AG09309 (cell line): ENCODE measurements around the gene PASK.

Source experiments
- DNase-seq: peaks from one replicate; pipeline ENCODE4 v3.0.0-alpha.2; 2010; ENCODE audit warnings: low read depth
- H3K4me3 ChIP-seq: 2 replicates; pipeline ENCODE4 v1.5.1; 2011; ENCODE audit warnings: mild to moderate bottlenecking, low read depth, low read length, moderate library complexity; ENCODE audit not compliant: control insufficient read depth
- TF ChIP-seq, protein P1 (sequence below): IDR thresholded peaks from 2 replicates; pipeline ENCODE4 v1.5.1; 2011; ENCODE audit warnings: mild to moderate bottlenecking, low read depth, low read length, inconsistent platforms; ENCODE audit not compliant: insufficient read depth, control insufficient read depth; ENCODE audit errors: missing control alignments

The PASK gene

DNA sequence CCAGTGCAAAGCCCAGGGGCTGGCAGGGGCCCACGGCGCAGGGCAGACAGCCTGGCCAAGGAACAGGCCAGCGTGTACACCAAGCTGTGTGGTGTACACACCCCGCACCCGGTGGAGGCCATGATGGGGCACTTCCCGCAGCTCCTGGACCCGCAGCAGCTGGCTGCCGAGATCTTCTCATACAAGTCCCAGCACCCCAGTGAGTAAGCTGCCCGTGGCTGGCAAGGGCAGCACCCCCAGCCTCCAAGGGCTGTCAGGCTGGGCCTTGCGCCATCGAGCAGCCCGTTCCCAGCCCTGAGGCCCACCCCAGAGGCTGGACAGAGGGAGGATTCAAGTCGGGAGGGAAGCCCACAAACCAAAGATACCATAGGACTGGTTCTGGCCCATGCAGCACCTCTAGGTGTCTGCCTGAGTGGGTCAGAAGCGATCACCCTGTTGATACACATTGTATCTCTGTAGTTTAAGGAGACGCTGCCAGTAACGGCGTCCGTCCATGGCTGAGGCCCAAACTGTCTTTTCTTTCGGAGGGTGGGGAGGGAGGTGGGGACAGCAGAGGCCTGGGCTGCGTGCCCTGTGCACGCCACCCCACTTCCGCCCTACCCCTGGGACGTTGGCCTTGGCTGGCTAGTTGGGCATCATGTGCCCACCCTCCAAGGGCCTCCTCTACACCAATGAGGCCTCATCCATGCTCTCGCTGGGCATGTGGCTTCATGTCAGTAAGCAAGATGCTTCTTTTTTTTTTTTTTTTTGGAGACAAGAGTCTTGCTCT lies 30.4 kb downstream of the PASK start:
- TF ChIP-seq, protein P1, sequence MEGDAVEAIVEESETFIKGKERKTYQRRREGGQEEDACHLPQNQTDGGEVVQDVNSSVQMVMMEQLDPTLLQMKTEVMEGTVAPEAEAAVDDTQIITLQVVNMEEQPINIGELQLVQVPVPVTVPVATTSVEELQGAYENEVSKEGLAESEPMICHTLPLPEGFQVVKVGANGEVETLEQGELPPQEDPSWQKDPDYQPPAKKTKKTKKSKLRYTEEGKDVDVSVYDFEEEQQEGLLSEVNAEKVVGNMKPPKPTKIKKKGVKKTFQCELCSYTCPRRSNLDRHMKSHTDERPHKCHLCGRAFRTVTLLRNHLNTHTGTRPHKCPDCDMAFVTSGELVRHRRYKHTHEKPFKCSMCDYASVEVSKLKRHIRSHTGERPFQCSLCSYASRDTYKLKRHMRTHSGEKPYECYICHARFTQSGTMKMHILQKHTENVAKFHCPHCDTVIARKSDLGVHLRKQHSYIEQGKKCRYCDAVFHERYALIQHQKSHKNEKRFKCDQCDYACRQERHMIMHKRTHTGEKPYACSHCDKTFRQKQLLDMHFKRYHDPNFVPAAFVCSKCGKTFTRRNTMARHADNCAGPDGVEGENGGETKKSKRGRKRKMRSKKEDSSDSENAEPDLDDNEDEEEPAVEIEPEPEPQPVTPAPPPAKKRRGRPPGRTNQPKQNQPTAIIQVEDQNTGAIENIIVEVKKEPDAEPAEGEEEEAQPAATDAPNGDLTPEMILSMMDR, result no peak
- no peak overlapping the region for H3K4me3 ChIP-seq

DNA sequence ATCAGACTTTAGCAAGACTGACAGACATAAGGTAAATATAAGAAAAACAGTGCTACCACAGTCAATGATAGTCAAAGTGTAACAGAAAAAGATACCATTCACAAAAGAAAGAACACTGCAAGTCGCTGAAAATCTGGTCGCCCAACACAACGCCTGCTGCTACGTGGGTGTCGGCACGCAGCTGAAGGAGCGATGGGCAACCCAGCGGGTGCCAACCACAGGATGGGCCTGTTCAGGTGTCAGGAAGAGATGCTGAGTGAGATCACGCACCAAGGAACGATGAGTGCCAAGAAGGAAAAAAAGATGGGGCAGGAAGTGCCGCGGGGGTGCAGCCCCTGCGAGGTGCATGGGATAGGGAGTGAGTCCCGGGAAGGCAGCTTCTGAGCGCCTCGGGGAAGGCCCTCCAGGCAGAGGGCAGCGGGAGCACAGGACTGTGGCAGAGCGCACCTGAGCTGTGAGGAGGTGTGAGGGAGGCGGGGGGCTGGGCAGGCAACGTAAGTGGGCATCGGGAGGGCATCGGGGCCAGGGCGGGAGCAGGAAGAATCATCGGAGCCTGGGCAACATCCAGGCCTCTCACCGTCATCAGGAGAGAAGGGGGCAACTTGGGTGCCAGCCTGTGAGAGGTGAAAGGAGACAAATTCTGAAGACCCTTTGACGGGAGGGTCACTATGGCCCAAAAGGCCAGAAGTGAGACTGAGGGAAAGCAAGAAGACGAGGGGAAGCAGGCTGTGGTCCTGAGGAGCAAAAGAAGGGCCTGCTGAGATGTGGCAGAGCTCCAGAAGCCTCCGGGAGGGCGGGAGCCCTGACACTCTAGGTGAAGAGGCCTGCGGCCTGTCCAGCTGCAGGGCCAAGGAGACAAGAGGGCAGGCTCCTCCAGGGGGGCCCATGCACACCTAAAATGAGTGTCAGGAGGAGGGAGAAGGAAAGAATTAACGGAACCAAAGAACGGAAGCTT lies 32.4 kb downstream of the PASK start:
- TF ChIP-seq, protein P1, result no peak
- no peak for DNase-seq
- H3K4me3 ChIP-seq, result no peak overlapping the region

More for the DNA sequence above, 30.4 kb downstream of the PASK start:
- DNase-seq, result no peak

DNA sequence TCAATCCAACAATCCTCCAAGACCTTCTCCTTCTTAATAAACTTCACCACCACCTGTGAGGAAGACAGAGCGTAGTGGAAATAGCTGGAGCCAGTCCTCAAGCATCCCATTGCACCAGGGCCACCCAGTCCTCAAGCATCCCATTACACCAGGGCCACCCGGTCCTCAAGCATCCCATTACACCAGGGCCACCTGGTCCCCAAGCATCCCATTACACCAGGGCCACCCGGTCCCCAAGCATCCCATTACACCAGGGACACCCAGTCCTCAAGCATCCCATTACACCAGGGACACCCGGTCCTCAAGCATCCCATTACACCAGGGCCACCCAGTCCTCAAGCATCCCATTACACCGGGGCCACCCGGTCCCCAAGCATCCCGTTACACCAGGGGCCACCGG lies 33.9 kb downstream of the PASK start:
- no peak overlapping the region for H3K4me3 ChIP-seq
- TF ChIP-seq, protein P1, result no peak
- DNase-seq, result no peak

DNA sequence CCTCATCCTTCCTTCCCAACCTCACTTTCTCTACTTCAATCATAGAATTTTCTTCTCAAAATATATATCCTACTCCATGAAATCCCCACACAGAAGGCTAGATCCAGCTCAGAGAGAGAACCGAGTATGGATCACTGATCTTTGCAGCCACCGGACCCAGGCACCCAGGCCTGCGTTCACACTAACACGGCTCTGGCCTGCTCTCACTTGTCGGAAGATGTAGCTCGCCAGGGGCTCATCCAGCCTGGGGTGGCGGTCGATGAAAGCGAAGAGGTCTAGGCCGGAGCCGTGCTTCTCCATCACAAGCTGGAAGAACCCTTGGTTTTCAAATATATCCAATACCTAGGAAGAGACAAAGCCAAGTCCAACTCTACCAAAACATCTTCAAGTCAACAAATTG lies 34.4 kb downstream of the PASK start:
- no peak for DNase-seq
- H3K4me3 ChIP-seq, result no peak overlapping the region
- TF ChIP-seq, protein P1, result no peak

DNA sequence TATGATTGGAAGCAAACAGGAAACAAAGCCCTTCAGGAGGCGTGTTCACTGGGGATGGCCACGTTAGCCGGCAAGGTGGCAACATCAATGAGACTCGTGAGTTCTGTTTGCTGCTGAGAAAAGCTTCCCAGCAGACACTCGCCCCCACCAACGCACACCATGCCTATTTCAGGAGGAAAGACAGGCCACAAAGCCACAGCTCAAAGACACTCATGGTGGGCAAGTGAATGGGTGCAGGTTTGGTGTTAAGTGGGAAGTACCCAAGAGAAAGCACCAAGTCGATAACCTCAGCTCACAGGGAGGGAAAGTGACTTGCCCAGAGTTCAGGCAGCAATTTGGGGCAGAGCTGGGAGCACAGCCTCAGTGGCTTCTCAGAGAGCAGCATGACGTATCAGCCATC lies 36.7 kb downstream of the PASK start:
- TF ChIP-seq, protein P1, result no peak
- H3K4me3 ChIP-seq, result no peak overlapping the region
- no peak for DNase-seq

DNA sequence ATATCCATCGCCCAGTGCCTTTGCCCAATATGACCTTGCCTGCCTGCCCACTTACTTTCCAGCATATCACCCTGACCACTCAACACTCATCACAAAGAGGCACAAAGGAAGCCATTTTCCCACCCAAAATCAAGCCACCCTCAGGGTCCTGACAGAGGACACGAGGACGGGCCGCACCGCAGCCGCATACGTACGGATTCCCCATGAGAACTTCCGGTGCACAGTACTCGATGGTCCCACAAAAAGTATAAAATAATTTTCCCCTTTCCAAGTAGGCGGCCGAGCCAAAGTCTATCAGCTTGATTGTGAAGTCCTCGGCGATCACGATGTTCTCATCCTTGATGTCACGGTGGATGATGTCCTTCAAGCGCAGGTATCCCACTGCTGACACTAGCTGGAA lies 37.2 kb downstream of the PASK start:
- H3K4me3 ChIP-seq, result no peak overlapping the region
- DNase-seq, result no peak
- TF ChIP-seq, protein P1, result no peak
